Endothelial cell of umbilical vein (primary cell): Measurements from ENCODE around the gene ADAMTSL3. TPM values are rescaled to one million over a fixed set of nuclear protein-coding genes. Genes with fewer than 3 reads are reported as not detected.

ENCODE experiments used
- BruUV-seq: library from RNA; stranded (reverse); fragments of 400-500 nt; replicated peaks from 2 replicates; lab custom pipeline; 2021; lab: Mats Ljungman, UMichigan
- CTCF ChIA-PET: fragments of 300-600, 350-600 bp; sonication (Branson Sonifier 250); formaldehyde crosslinking; loops from one replicate; lab custom pipeline; 2021; ENCODE audit warnings: antibody characterized with exemption, inconsistent platforms; lab: Charles Lee
- POLR2A ChIA-PET: fragments of 300-600, 350-600 bp; sonication (Branson Sonifier 250); formaldehyde crosslinking; loops from one replicate; lab custom pipeline; 2021; ENCODE audit warnings: antibody characterized with exemption, inconsistent platforms; lab: Charles Lee
- DNase-seq: peaks from one replicate; pipeline ENCODE4 v3.0.0-alpha.2; 2011; ENCODE audit warnings: low read depth, low spot score
- FAIRE-seq: peaks from 2 replicates; lab custom pipeline; 2011; peaks lifted over from hg19 to GRCh38; lab: Jason Lieb, UNC
- H2AFZ ChIP-seq: 2 replicates; pipeline ENCODE4 v1.6.0; 2012; ENCODE audit warnings: low read depth, low read length, control low read depth, inconsistent platforms
- H3K27ac ChIP-seq: 2 replicates; pipeline ENCODE4 v1.5.1; 2011; ENCODE audit warnings: low read depth, mild to moderate bottlenecking, control low read depth, low read length, moderate library complexity; ENCODE audit not compliant: insufficient read depth
- H3K27me3 ChIP-seq, 2 experiments: 2 replicates each; pipeline versions ENCODE4 v1.6.0 to v1.6.1; 2011; ENCODE audit warnings: low read length in 2 of 2, mixed read lengths in 1 of 2; ENCODE audit not compliant: control insufficient read depth in 2 of 2, insufficient read depth in 2 of 2
- H3K36me3 ChIP-seq, 2 experiments: 2 replicates in 1 of 2; 3 replicates in 1 of 2; pipeline ENCODE4 v1.5.1; 2011; ENCODE audit warnings: low read length in 2 of 2, mild to moderate bottlenecking in 1 of 2, moderate library complexity in 1 of 2; ENCODE audit not compliant: control insufficient read depth in 2 of 2, insufficient read depth in 2 of 2; ENCODE audit errors: extremely low read depth in 1 of 2
- H3K4me1 ChIP-seq: 3 replicates; pipeline ENCODE4 v1.5.1; 2011; ENCODE audit warnings: mild to moderate bottlenecking, low read length; ENCODE audit not compliant: control insufficient read depth, insufficient read depth; ENCODE audit errors: extremely low read depth
- H3K4me2 ChIP-seq: 2 replicates; pipeline ENCODE4 v1.6.1; 2011; ENCODE audit warnings: low read length, control low read depth, mixed read lengths; ENCODE audit not compliant: insufficient read depth
- H3K4me3 ChIP-seq, 3 experiments: fragments of 200-600 bp in 1 of 3; sonication (generic), shearing (Covaris generic) in 1 of 3; replicated peaks in 1 of 3; 2 replicates each; pipeline ENCODE4 v1.5.1; 2011 to 2016; ENCODE audit warnings: control low read depth in 3 of 3, low read length in 3 of 3, mild to moderate bottlenecking in 2 of 3, inconsistent platforms in 1 of 3, low read depth in 1 of 3, moderate library complexity in 1 of 3; ENCODE audit not compliant: insufficient read depth in 1 of 3
- H3K79me2 ChIP-seq: 2 replicates; pipeline ENCODE4 v1.6.0; 2012; ENCODE audit warnings: low read length, inconsistent platforms; ENCODE audit not compliant: control insufficient read depth, insufficient read depth
- H3K9ac ChIP-seq: replicated peaks from 2 replicates; pipeline ENCODE3; 2011; ENCODE audit warnings: low read length, control low read depth; ENCODE audit not compliant: insufficient read depth; ENCODE audit errors: extremely low read depth
- H3K9me1 ChIP-seq: replicated peaks from 3 replicates; pipeline ENCODE4 v1.6.0; 2011; ENCODE audit warnings: mild to moderate bottlenecking, low read length; ENCODE audit not compliant: control insufficient read depth, insufficient read depth; ENCODE audit errors: extremely low read depth
- H3K9me3 ChIP-seq: replicated peaks from 2 replicates; pipeline ENCODE4 v1.5.1; 2012; ENCODE audit warnings: low read length, inconsistent platforms; ENCODE audit not compliant: control insufficient read depth, insufficient read depth
- H4K20me1 ChIP-seq: replicated peaks from 2 replicates; pipeline ENCODE3; 2011; ENCODE audit warnings: mild to moderate bottlenecking, low read length; ENCODE audit not compliant: control insufficient read depth, insufficient read depth; ENCODE audit errors: extremely low read depth
- CTCF ChIP-seq, 2 donors: IDR thresholded peaks; 1 replicate in 1 of 2; 2 replicates in 1 of 2; pipeline ENCODE4 v1.5.1; 2011; ENCODE audit warnings: low read length in 2 of 2, mild to moderate bottlenecking in 2 of 2, moderate library complexity in 2 of 2, control low read depth in 1 of 2, inconsistent platforms in 1 of 2, low read depth in 1 of 2; ENCODE audit not compliant: insufficient read depth in 1 of 2; ENCODE audit errors: extremely low read depth in 1 of 2
- EZH2 ChIP-seq: IDR thresholded peaks from 2 replicates; pipeline ENCODE4 v1.6.1; 2012; ENCODE audit warnings: borderline replicate concordance, low read depth, mild to moderate bottlenecking, moderate library complexity, low read length, inconsistent platforms; ENCODE audit not compliant: severe bottlenecking
- FOS ChIP-seq: IDR thresholded peaks from 2 replicates; pipeline ENCODE4 v1.6.1; 2011; ENCODE audit warnings: mild to moderate bottlenecking, low read length, moderate library complexity, borderline replicate concordance; ENCODE audit not compliant: insufficient read depth
- GATA2 ChIP-seq: IDR thresholded peaks from 2 replicates; pipeline ENCODE4 v1.7.0; 2011; ENCODE audit warnings: low read depth, mild to moderate bottlenecking, moderate library complexity, mixed read lengths, low read length; ENCODE audit not compliant: insufficient read length, insufficient read depth
- JUN ChIP-seq: IDR thresholded peaks from 2 replicates; pipeline ENCODE4 v1.6.1; 2011; ENCODE audit warnings: borderline replicate concordance, low read depth; ENCODE audit not compliant: insufficient read length, insufficient read depth
- MAX ChIP-seq: IDR thresholded peaks from 2 replicates; pipeline ENCODE4 v1.6.1; 2011; ENCODE audit not compliant: insufficient read depth, insufficient read length
- MYC ChIP-seq: IDR thresholded peaks from one replicate; pipeline ENCODE4 v1.6.1; 2011; ENCODE audit warnings: mild to moderate bottlenecking, low read depth, low read length
- POLR2A ChIP-seq: IDR thresholded peaks from 2 replicates; pipeline ENCODE4 v1.6.1; 2012; ENCODE audit warnings: low read depth, mild to moderate bottlenecking, control low read depth, low read length
- POLR2AphosphoS5 ChIP-seq: IDR thresholded peaks from 2 replicates; pipeline ENCODE4 v1.6.1; 2012; ENCODE audit warnings: low read depth, mild to moderate bottlenecking, control low read depth, low read length, moderate library complexity; ENCODE audit not compliant: insufficient read depth
- dilution Hi-C: fragments of 300-500 bp; cut with MboI; formaldehyde crosslinking; loops from one replicate; pipeline ENCODE4 v1.15.0; 2019; ENCODE audit warnings: low sequenced_read_pairs; ENCODE audit not compliant: extremely low pct_ligation_motif_present
- intact Hi-C: fragments of 100-400 bp; cut with micrococcal nuclease; formaldehyde crosslinking; loops from one replicate; pipeline ENCODE4 v1.10.0; 2022
- polyA plus RNA-seq, 4 experiments: library from polyadenylated mRNA; depleted of rRNA in 3 of 4; stranded (reverse) in 3 of 4; unstranded in 1 of 4; fragments of >200 nt; gene quantifications; 2 replicates each; pipeline versions ENCODE4 v1.2.1 to v1.2.3, GENCODE V29; 2011 to 2012; ENCODE audit warnings: missing spikeins in 1 of 4
- total RNA-seq: library from RNA; stranded (reverse); gene quantifications from 2 replicates; pipeline ENCODE4 v1.2.3, GENCODE V29; 2021

Gene ADAMTSL3
- total and polyA plus RNA-seq, 2 donors (not counting 3 experiments of a cell fraction or from before 2014, with no cell fraction given): not detected

- Histone ChIP-seq H3K27ac (no peak overlapping the region), H4K20me1 (no peaks in the 10 kb centered on the region), H3K4me3 (no peak overlapping the region), H3K4me1 (no peaks in the 10 kb centered on the region), H3K9ac (no peak overlapping the region), H3K4me2 (no peak overlapping the region), H3K9me3 (no peaks in the 10 kb centered on the region), H2AFZ (no peak overlapping the region), H3K79me2 (no peaks in the 10 kb centered on the region), H3K36me3 (no peaks in the 10 kb centered on the region), H3K9me1 (no peaks in the 10 kb centered on the region), H3K27me3 (no peaks in the 10 kb centered on the region)
- intact Hi-C loops: no loop called here
- BruUV-seq: no TSS peak
- dilution Hi-C loops: no loop called here
- TF ChIP-seq POLR2AphosphoS5 (no peak), MYC (no peak), FOS (no peak), JUN (no peak), POLR2A (no peak), GATA2 (no peak), CTCF (IDR thresholded peaks at IDR 0.05; ENCODE audit: extremely low read depth in 1 of 2, insufficient read depth in 1 of 2, low read depth in 1 of 2, low read length in 2 of 2) (no peak), EZH2 (no peak), MAX (no peak)
- DNase-seq: no peak
- CTCF ChIA-PET: no interaction called here
- POLR2A ChIA-PET: no interaction called here
- no peak for FAIRE-seq
Measured at GRCh38 chr15:83881156-83881555, 227.2 kb downstream of the ADAMTSL3 start.
